Esophagus squamous epithelium (tissue), 5 donors: ENCODE measurements around the gene TMEM59L. TPM values are rescaled to one million over a fixed set of nuclear protein-coding genes. Genes with fewer than 3 reads are reported as not detected.

Experiments
- DNase-seq: peaks from one replicate; lab custom pipeline; 2025; lab: John Stamatoyannopoulos, UW
- H3K27ac ChIP-seq, 4 donors: fragments of 200-600 bp; sonication (generic); one replicate each; pipeline ENCODE4 v1.5.1; 2016 to 2019; ENCODE audit warnings: mild to moderate bottlenecking in 1 of 4
- H3K27me3 ChIP-seq, 4 donors: fragments of 200-600 bp; sonication (generic); 1 replicate in 3 of 4; 2 replicates in 1 of 4; pipeline versions ENCODE4 v1.5.1 to v1.6.0; 2017 to 2021; ENCODE audit warnings: antibody characterized with exemption in 1 of 4
- H3K36me3 ChIP-seq, 3 donors: fragments of 200-600 bp; sonication (generic); one replicate each; pipeline ENCODE4 v1.5.1; 2016 to 2019
- H3K4me1 ChIP-seq, 3 donors: fragments of 200-600 bp; sonication (generic); one replicate each; pipeline ENCODE4 v1.5.1; 2017 to 2019
- H3K4me3 ChIP-seq, 4 donors: fragments of 200-600 bp; sonication (generic); 1 replicate in 3 of 4; 2 replicates in 1 of 4; pipeline ENCODE4 v1.5.1; 2016 to 2019; ENCODE audit warnings: mild to moderate bottlenecking in 2 of 4, moderate library complexity in 1 of 4
- H3K9me3 ChIP-seq, 3 donors: fragments of 200-600 bp; sonication (generic); one replicate each; pipeline ENCODE4 v1.5.1; 2016 to 2019
- POLR2A ChIP-seq, 4 donors: fragments of 450-650 bp; IDR thresholded peaks; one replicate each; pipeline ENCODE4 v1.6.1; 2017; ENCODE audit warnings: antibody characterized with exemption in 4 of 4, mild to moderate bottlenecking in 4 of 4, moderate library complexity in 3 of 4
- WGBS, 2 donors: methylation state at CpG; one replicate each; pipeline ENCODE4 v1.1.5; 2018; 5-methylcytosine and 5-hydroxymethylcytosine counted together
- intact Hi-C: fragments of 100-400 bp; cut with DNase I; formaldehyde crosslinking; loops from one replicate; pipeline ENCODE4 v1.15.0; 2022
- total RNA-seq, 4 donors: library from RNA; depleted of rRNA; stranded (reverse); fragments of >200 nt; gene quantifications; one replicate each; pipeline ENCODE4 v1.1.0, GENCODE V29; 2016
- TF ChIP-seq, protein P1 (sequence below), 6 experiments: fragments of 450-650 bp in 4 of 6; fragments of 200-600 bp in 2 of 6; sonication (generic) in 2 of 6; IDR thresholded peaks; one replicate each; pipeline ENCODE4 v1.5.1; 2016 to 2019; ENCODE audit warnings: antibody characterized with exemption in 6 of 6, mild to moderate bottlenecking in 4 of 6, moderate library complexity in 4 of 6
- donor health status: DM: yes; HTN: yes; CAD: no.

The TMEM59L gene
- total RNA-seq, 4 donors from 2014 or later: 0.18 to 2.7 TPM; not detected in 2

- Histone ChIP-seq H3K27me3 (peaks cover under 1 to 76% (median 12%) of the 10 kb centered on the region in 4 donors), H3K4me1 (peaks cover 5 to 10% (median 7%) of the 10 kb centered on the region in 3 donors), H3K36me3 (no peaks in the 10 kb centered on the region), H3K4me3 (no peak overlapping the region), H3K27ac (no peak overlapping the region), H3K9me3 (no peaks in the 10 kb centered on the region)
- intact Hi-C loops: no loop called here
- no peak for DNase-seq
- TF ChIP-seq, protein P1, sequence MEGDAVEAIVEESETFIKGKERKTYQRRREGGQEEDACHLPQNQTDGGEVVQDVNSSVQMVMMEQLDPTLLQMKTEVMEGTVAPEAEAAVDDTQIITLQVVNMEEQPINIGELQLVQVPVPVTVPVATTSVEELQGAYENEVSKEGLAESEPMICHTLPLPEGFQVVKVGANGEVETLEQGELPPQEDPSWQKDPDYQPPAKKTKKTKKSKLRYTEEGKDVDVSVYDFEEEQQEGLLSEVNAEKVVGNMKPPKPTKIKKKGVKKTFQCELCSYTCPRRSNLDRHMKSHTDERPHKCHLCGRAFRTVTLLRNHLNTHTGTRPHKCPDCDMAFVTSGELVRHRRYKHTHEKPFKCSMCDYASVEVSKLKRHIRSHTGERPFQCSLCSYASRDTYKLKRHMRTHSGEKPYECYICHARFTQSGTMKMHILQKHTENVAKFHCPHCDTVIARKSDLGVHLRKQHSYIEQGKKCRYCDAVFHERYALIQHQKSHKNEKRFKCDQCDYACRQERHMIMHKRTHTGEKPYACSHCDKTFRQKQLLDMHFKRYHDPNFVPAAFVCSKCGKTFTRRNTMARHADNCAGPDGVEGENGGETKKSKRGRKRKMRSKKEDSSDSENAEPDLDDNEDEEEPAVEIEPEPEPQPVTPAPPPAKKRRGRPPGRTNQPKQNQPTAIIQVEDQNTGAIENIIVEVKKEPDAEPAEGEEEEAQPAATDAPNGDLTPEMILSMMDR (IDR thresholded peaks at IDR 0.05): no peak
- no peak for TF ChIP-seq POLR2A (IDR thresholded peaks at IDR 0.05)
Observed at GRCh38 chr19:18617562-18617961, 4.9 kb downstream of the TMEM59L start.

GRCh38 chr19:18618236-18618635, 5.6 kb downstream of the TMEM59L start:
- TF ChIP-seq, protein P1 (IDR thresholded peaks at IDR 0.05): no peak
- TF ChIP-seq POLR2A (IDR thresholded peaks at IDR 0.05): no peak
- peaks cover 0 to 70% (median 8%) of the 10 kb centered on the region in 4 donors for H3K27me3 ChIP-seq
- no peak for DNase-seq

DNA sequence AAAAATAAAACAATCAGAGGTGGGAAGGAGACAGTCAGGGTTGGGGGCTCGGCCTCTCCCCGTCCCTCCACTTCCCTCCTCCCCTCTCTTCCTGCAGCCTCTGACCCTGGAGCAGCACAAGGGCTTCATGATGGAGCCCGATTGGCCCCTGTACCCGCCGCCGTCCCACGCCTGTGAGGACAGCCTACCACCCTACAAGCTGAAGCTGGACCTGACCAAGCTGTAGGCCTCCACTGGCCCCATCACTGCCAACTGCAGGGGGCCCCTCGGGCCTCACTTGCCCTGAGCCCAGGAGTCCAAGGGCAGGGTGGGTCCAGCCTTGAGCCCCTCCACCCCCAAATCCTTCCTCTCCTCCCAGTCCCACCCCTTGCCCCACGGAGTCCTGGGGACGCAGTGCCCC, 7.6 kb downstream of the TMEM59L start:
- WGBS, 2 donors: 79 to 93% methylated on average over 6 to 8 of the region's 10 CpGs
- no peaks in the 10 kb centered on the region for H3K4me1 ChIP-seq
- H3K36me3 ChIP-seq: no peaks in the 10 kb centered on the region
- H3K27ac ChIP-seq: no peak overlapping the region
- intact Hi-C loops: no loop called here
- H3K27me3 ChIP-seq: peaks cover 0 to 49% (median 0%) of the 10 kb centered on the region in 4 donors
- H3K4me3 ChIP-seq: no peak overlapping the region
- DNase-seq: no peak
- H3K9me3 ChIP-seq: no peaks in the 10 kb centered on the region
- TF ChIP-seq POLR2A (IDR thresholded peaks at IDR 0.05): no peak
- TF ChIP-seq, protein P1 (IDR thresholded peaks at IDR 0.05): no peak

More at GRCh38 chr19:18618236-18618635, 5.6 kb downstream of the TMEM59L start:
- H3K4me1 ChIP-seq: peaks cover under 1 to 3% (median 1%) of the 10 kb centered on the region in 3 donors
- no peak overlapping the region for H3K4me3 ChIP-seq
- no peaks in the 10 kb centered on the region for H3K9me3 ChIP-seq
- intact Hi-C loops: no loop called here
- H3K27ac ChIP-seq: no peak overlapping the region
- no peaks in the 10 kb centered on the region for H3K36me3 ChIP-seq
- WGBS, 2 donors: 74 to 84% methylated on average over 7 to 9 of the region's 13 CpGs

GRCh38 chr19:18620902-18621301, 8.2 kb downstream of the TMEM59L start:
- Histone ChIP-seq H3K9me3 (no peaks in the 10 kb centered on the region), H3K4me1 (no peaks in the 10 kb centered on the region), H3K27me3 (peaks cover 0 to 43% (median 0%) of the 10 kb centered on the region in 4 donors), H3K4me3 (no peak overlapping the region), H3K27ac (no peak overlapping the region), H3K36me3 (no peaks in the 10 kb centered on the region)
- intact Hi-C loops: no loop called here
- DNase-seq: no peak
- TF ChIP-seq POLR2A (IDR thresholded peaks at IDR 0.05): no peak
- 80 to 89% methylated on average over 2 to 3 of the region's 7 CpGs for WGBS, 2 donors

DNA sequence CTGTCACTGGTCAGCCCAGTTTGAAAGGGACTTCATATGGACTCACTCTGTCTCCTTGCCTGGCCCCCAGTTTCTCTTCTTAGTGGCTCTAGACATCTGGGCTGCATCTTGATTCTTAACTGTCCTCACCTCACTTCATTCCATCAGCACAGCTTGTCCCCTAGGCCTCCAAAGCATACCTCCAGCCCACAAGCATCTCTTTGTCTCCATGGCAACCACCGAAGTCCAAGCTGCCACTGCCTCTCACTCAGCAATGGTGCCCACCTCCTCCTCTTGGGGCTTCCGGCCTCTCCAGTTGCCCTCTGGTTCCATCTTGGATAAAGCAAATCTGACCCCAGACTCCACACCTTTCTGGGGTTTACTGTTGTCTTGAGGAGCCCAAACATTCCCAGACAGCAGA, 14.2 kb downstream of the TMEM59L start:
- Histone ChIP-seq H3K9me3 (no peaks in the 10 kb centered on the region), H3K27me3 (no peaks in the 10 kb centered on the region), H3K4me3 (no peak overlapping the region), H3K27ac (no peak overlapping the region), H3K36me3 (no peaks in the 10 kb centered on the region), H3K4me1 (peaks cover 0 to 6% (median 4%) of the 10 kb centered on the region in 3 donors)
- DNase-seq: no peak
- TF ChIP-seq, protein P1 (IDR thresholded peaks at IDR 0.05): no peak
- no peak for TF ChIP-seq POLR2A (IDR thresholded peaks at IDR 0.05)
- intact Hi-C loops: no loop called here
- WGBS, 2 donors: 50 to 75% methylated on average over 2 of the region's 2 CpGs
